K562 (cell line): ENCODE data around the gene CNGB1. TPM values are rescaled to one million over a fixed set of nuclear protein-coding genes. Genes with fewer than 3 reads are reported as not detected.

Experiments used
- ATAC-seq: fragments of 200-7000 bp; cut with Tn5 transposase; 3 replicates; pipeline ENCODE4 v1.9.1; 2020; ENCODE audit warnings: moderate library complexity
- BruUV-seq: library from RNA; stranded (reverse); fragments of 400-500 nt; replicated peaks from 2 replicates; lab custom pipeline; 2021; lab: Mats Ljungman, UMichigan
- CTCF ChIA-PET: fragments of 300-600 bp; formaldehyde crosslinking; extraction: SDS; loops from one replicate; lab custom pipeline; 2021; ENCODE audit warnings: low intra/inter-chr PET ratio; lab: Yijun Ruan, JAX
- POLR2A ChIA-PET: fragments of 300-600, 350-650 bp; sonication (Branson Sonifier 250); formaldehyde crosslinking; extraction: SDS; loops from one replicate; lab custom pipeline; 2021; ENCODE audit warnings: antibody characterized with exemption, inconsistent platforms; lab: Yijun Ruan, JAX
- DNase-seq, 4 experiments: peaks; one replicate each; pipeline versions ENCODE4 v3.0.0 to v3.0.0-alpha.2; 2011 to 2018; ENCODE audit warnings: low spot score in 3 of 4, mixed read lengths in 3 of 4; ENCODE audit errors: extremely low read depth in 1 of 4
- FAIRE-seq: peaks from 2 replicates; lab custom pipeline; 2011; peaks lifted over from hg19 to GRCh38; lab: Jason Lieb, UNC
- H2AFZ ChIP-seq: 2 replicates; pipeline ENCODE4 v1.6.0; 2011; ENCODE audit warnings: low read depth, low read length, control low read depth, inconsistent platforms
- H3K27ac ChIP-seq: fragments of 200-600 bp; 3 replicates; pipeline ENCODE4 v1.8.0; 2011; ENCODE audit warnings: low read depth, mild to moderate bottlenecking, control low read depth, inconsistent platforms, low read length, moderate library complexity, mixed read lengths; ENCODE audit errors: extremely low read depth
- H3K27me3 ChIP-seq, 2 experiments: fragments of 300-600 bp in 1 of 2; 2 replicates in 1 of 2; 3 replicates in 1 of 2; pipeline versions ENCODE4 v1.6.0 to v1.8.0; 2011; ENCODE audit warnings: inconsistent platforms in 2 of 2, low read length in 2 of 2, mild to moderate bottlenecking in 1 of 2, mixed read lengths in 1 of 2, moderate library complexity in 1 of 2; ENCODE audit not compliant: control insufficient read depth in 2 of 2, insufficient read depth in 2 of 2
- H3K36me3 ChIP-seq: fragments of 300-600 bp; 3 replicates; pipeline ENCODE4 v1.8.0; 2011; ENCODE audit warnings: mild to moderate bottlenecking, low read length, inconsistent platforms; ENCODE audit not compliant: control insufficient read depth, insufficient read depth
- H3K4me1 ChIP-seq, 2 experiments: fragments of 200-600 bp in 1 of 2; replicated peaks in 1 of 2; 2 replicates in 1 of 2; 3 replicates in 1 of 2; pipeline versions ENCODE4 v1.5.1 to v1.8.0; 2011; ENCODE audit warnings: inconsistent platforms in 2 of 2, low read length in 2 of 2, mild to moderate bottlenecking in 1 of 2, mixed read lengths in 1 of 2, moderate library complexity in 1 of 2; ENCODE audit not compliant: control insufficient read depth in 2 of 2, insufficient read depth in 2 of 2
- H3K4me2 ChIP-seq: 2 replicates; pipeline ENCODE4 v1.6.1; 2011; ENCODE audit warnings: low read length, control low read depth, inconsistent platforms, mixed read lengths; ENCODE audit not compliant: insufficient read depth
- H3K4me3 ChIP-seq: fragments of 200-600 bp; sonication (generic), shearing (Covaris generic); 2 replicates; pipeline ENCODE4 v1.5.1; 2016; ENCODE audit warnings: control low read depth, inconsistent platforms
- H3K79me2 ChIP-seq: fragments of 200-600 bp; 3 replicates; pipeline ENCODE4 v1.8.0; 2011; ENCODE audit warnings: low read length, inconsistent platforms; ENCODE audit not compliant: control insufficient read depth, insufficient read depth
- H3K9ac ChIP-seq, 2 experiments: 2 replicates each; pipeline versions ENCODE4 v1.6.0 to v1.6.1; 2011; ENCODE audit warnings: low read depth in 2 of 2, low read length in 2 of 2, control low read depth in 1 of 2, inconsistent platforms in 1 of 2, mild to moderate bottlenecking in 1 of 2, mixed read lengths in 1 of 2; ENCODE audit not compliant: insufficient read depth in 1 of 2
- H3K9me1 ChIP-seq: one replicate; pipeline ENCODE4 v1.6.0; 2011; ENCODE audit warnings: inconsistent platforms, mild to moderate bottlenecking, low read length, moderate library complexity; ENCODE audit not compliant: control insufficient read depth, insufficient read depth
- H3K9me3 ChIP-seq: replicated peaks from 2 replicates; pipeline ENCODE4 v1.5.1; 2011; ENCODE audit warnings: low read depth, low read length, inconsistent platforms; ENCODE audit not compliant: control insufficient read depth, insufficient read depth
- H4K20me1 ChIP-seq: replicated peaks from 2 replicates; pipeline ENCODE4 v1.6.1; 2011; ENCODE audit warnings: low read length, inconsistent platforms, mixed read lengths; ENCODE audit not compliant: control insufficient read depth, insufficient read depth
- BCOR ChIP-seq: fragments of 450-650 bp; IDR thresholded peaks from 2 replicates; pipeline ENCODE4 v1.6.1; 2016
- BHLHE40 ChIP-seq: IDR thresholded peaks from 2 replicates; pipeline ENCODE4 v1.6.1; 2011; ENCODE audit warnings: low read length, improper control_type of control experiment
- BRF1 ChIP-seq: IDR thresholded peaks from 3 replicates; pipeline ENCODE4 v1.6.1; 2011; ENCODE audit warnings: borderline replicate concordance, mild to moderate bottlenecking; ENCODE audit not compliant: insufficient read length; ENCODE audit errors: extremely low read depth
- CBFA2T2 ChIP-seq: fragments of 450-650 bp; conservative IDR thresholded peaks from 2 replicates; pipeline ENCODE4 v1.6.1; 2017; ENCODE audit warnings: mild to moderate bottlenecking
- CBFA2T3 ChIP-seq: fragments of 450-650 bp; IDR thresholded peaks from 2 replicates; pipeline ENCODE4 v1.6.1; 2017
- FOXK2 ChIP-seq, 2 experiments: fragments of 450-650 bp; IDR thresholded peaks in 1 of 2; conservative IDR thresholded peaks in 1 of 2; 2 replicates each; pipeline ENCODE4 v1.6.1; 2016; ENCODE audit warnings: low read depth in 2 of 2, mild to moderate bottlenecking in 1 of 2
- MXI1 ChIP-seq: IDR thresholded peaks from 2 replicates; pipeline ENCODE4 v1.6.1; 2011; ENCODE audit warnings: low read depth, mild to moderate bottlenecking, improper control_type of control experiment, low read length
- POLR2A ChIP-seq: fragments of 450-650 bp; conservative IDR thresholded peaks from 2 replicates; pipeline ENCODE4 v1.6.1; 2016
- PTBP1 ChIP-seq: fragments of 200-400 bp; formaldehyde crosslinking; IDR thresholded peaks from 2 replicates; pipeline ENCODE4 v1.6.1; 2017; ENCODE audit warnings: low read depth, low read length
- RAD51 ChIP-seq: fragments of 450-650 bp; IDR thresholded peaks from 2 replicates; pipeline ENCODE4 v1.7.1; 2016; ENCODE audit warnings: low read depth, mild to moderate bottlenecking, borderline replicate concordance
- RBM25 ChIP-seq: fragments of 200-400 bp; formaldehyde crosslinking; IDR thresholded peaks from 2 replicates; pipeline ENCODE4 v1.6.1; 2018; ENCODE audit warnings: low read length, low read depth, moderate library complexity; ENCODE audit not compliant: severe bottlenecking
- SPI1 ChIP-seq: IDR thresholded peaks from 2 replicates; pipeline ENCODE4 v1.6.1; 2011; ENCODE audit warnings: low read depth, low read length, control low read depth, borderline replicate concordance
- TOE1 ChIP-seq, 2 experiments: fragments of 450-650 bp in 1 of 2; sonication (generic) in 1 of 2; formaldehyde crosslinking in 1 of 2; IDR thresholded peaks; 2 replicates each; pipeline versions ENCODE4 v1.7.1 to v1.8.0; 2016 to 2022; ENCODE audit warnings: borderline replicate concordance in 2 of 2, mild to moderate bottlenecking in 2 of 2, antibody characterized with exemption in 1 of 2, inconsistent platforms in 1 of 2, low read depth in 1 of 2, missing genetic modification reagents in 1 of 2, moderate library complexity in 1 of 2
- TRIM24 ChIP-seq, 2 experiments: fragments of 450-650 bp; IDR thresholded peaks; 2 replicates each; pipeline ENCODE4 v1.6.1; 2016
- ZFP36 ChIP-seq: fragments of 150-350 bp; IDR thresholded peaks from 2 replicates; pipeline ENCODE4 v1.6.1; 2018; ENCODE audit warnings: low read length, low read depth; ENCODE audit not compliant: partially characterized antibody
- ZNF740 ChIP-seq, 3 experiments: fragments of 200-800 bp in 1 of 3; sonication (Bioruptor generic) in 1 of 3; sonication (generic) in 1 of 3; formaldehyde crosslinking in 1 of 3; IDR thresholded peaks; 2 replicates each; pipeline versions ENCODE4 v1.6.1 to v1.8.0; 2016 to 2022; ENCODE audit warnings: mild to moderate bottlenecking in 2 of 3, missing compliant biosample characterization in 2 of 3, missing genetic modification characterization in 2 of 3, missing genetic modification reagents in 1 of 3
- WGBS: fragments of 100-300 bp; shearing (Covaris generic); methylation state at CpG from one replicate; pipeline ENCODE4 v1.1.6; 2016; ENCODE audit warnings: low coverage, mixed read lengths; ENCODE audit not compliant: insufficient coverage; ENCODE audit errors: missing lambda C conversion rate; 5-methylcytosine and 5-hydroxymethylcytosine counted together
- in situ Hi-C: fragments of 300-500 bp; cut with MboI; formaldehyde crosslinking; loops from 4 replicates; pipeline ENCODE4 v1.15.0; 2018; ENCODE audit warnings: inconsistent platforms, mixed read lengths
- intact Hi-C: fragments of 100-400 bp; cut with micrococcal nuclease; formaldehyde crosslinking; loops from 2 replicates; pipeline ENCODE4 v1.14.2; 2022
- polyA plus RNA-seq, 8 experiments: library from polyadenylated mRNA; depleted of rRNA in 4 of 8; stranded (reverse) in 5 of 8; unstranded in 3 of 8; fragments of >200 nt; fragmentation: Nextera tagmentation in 2 of 8; fragmentation: Illumina TruSeq in 1 of 8; extraction: Ambion mirVana in 2 of 8; extraction: Trizol in 1 of 8; gene quantifications; 2 replicates each; pipeline versions ENCODE4 v1.2.1 to v1.2.3, GENCODE V29; 2011 to 2014; ENCODE audit warnings: inconsistent platforms in 1 of 8, missing spikeins in 1 of 8
- total RNA-seq, 7 experiments: library from RNA; depleted of rRNA in 6 of 7; stranded (reverse); fragments of >200 nt in 6 of 7; fragmentation: Illumina TruSeq in 2 of 7; extraction: Trizol in 2 of 7; gene quantifications; 2 replicates each; pipeline versions ENCODE4 v1.2.1 to v1.2.3, GENCODE V29; 2011 to 2021; ENCODE audit warnings: low replicate concordance in 1 of 7
- TF ChIP-seq, protein P1 (sequence below), 3 experiments: IDR thresholded peaks in 2 of 3; conservative IDR thresholded peaks in 1 of 3; 2 replicates each; pipeline ENCODE4 v1.5.1; 2011 to 2012; ENCODE audit warnings: low read length in 3 of 3, mild to moderate bottlenecking in 3 of 3, control low read depth in 2 of 3, improper control_type of control experiment in 1 of 3, inconsistent platforms in 1 of 3, low read depth in 1 of 3, mixed read lengths in 1 of 3, moderate library complexity in 1 of 3; ENCODE audit not compliant: insufficient read depth in 2 of 3
- TF ChIP-seq, protein P2 (sequence below): sonication (generic); formaldehyde crosslinking; IDR thresholded peaks from 2 replicates; pipeline ENCODE4 v1.5.0; 2020; ENCODE audit warnings: missing genetic modification reagents

Gene CNGB1
- total and polyA plus RNA-seq, 9 of the 15 experiments (the other 6 are each of a cell fraction or from before 2014, with no cell fraction given), result not detected

- Histone ChIP-seq H2AFZ (no peak overlapping the region), H3K4me2 (no peak overlapping the region), H3K27ac (no peak overlapping the region), H3K9me1 (no peaks in the 10 kb centered on the region), H3K4me3 (no peak overlapping the region), H3K9me3 (no peaks in the 10 kb centered on the region), H3K9ac (no peak overlapping the region), H3K27me3 (peaks cover 13 to 66% of the 10 kb centered on the region in 2 experiments; a peak in 4 of 5 replicates), H4K20me1 (peaks cover 9% of the 10 kb centered on the region; the same call in 1 of the 2 replicates), H3K79me2 (no peaks in the 10 kb centered on the region), H3K36me3 (no peaks in the 10 kb centered on the region), H3K4me1 (no peaks in the 10 kb centered on the region)
- no peak for DNase-seq
- POLR2A ChIA-PET, result no interaction called here
- no TSS peak for BruUV-seq
- ATAC-seq, result peak; percentile 53; the same call in 1 of the 3 replicates
- intact Hi-C loops, result no loop called here
- in situ Hi-C loops, result no loop called here
- FAIRE-seq, result no peak
- CTCF ChIA-PET, result interaction anchor here (0.8 kb wide), 1 partner anchor 17 kb away, joined by 3 read pairs; no protein-coding TSS in a partner anchor
- 1% methylated on average over 9 of the region's 9 CpGs for WGBS
- TF ChIP-seq PTBP1 (0 out of 2 replicates have a peak, but pooled peaks have one; percentile 34), CBFA2T2 (peak; percentile 58), RBM25 (peak; percentile 82), POLR2A (no peak), BRF1 (no peak), BHLHE40 (peak; percentile 53), RAD51 (peak; percentile 87), MXI1 (no peak), CBFA2T3 (no peak), TOE1 (IDR thresholded peaks at IDR 0.05; ENCODE audit: borderline replicate concordance) (peak; percentile 74), TOE1 (CRISPR knock-in tag; IDR thresholded peaks at IDR 0.05; ENCODE audit: borderline replicate concordance, low read depth) (no peak), TRIM24 (IDR thresholded peaks at IDR 0.05) (no peak), ZNF740 (CRISPR knock-in tag; IDR thresholded peaks at IDR 0.05) (no peak), ZNF740 (tag; IDR thresholded peaks at IDR 0.05) (no peak), ZFP36 (peak; percentile 81), FOXK2 (conservative IDR thresholded peaks at IDR 0.05 in 1 of 2, IDR thresholded peaks at IDR 0.05 in 1 of 2; ENCODE audit: low read depth in 2 of 2) (no peak), SPI1 (no peak), BCOR (peak; percentile 80)
- TF ChIP-seq, protein P1, sequence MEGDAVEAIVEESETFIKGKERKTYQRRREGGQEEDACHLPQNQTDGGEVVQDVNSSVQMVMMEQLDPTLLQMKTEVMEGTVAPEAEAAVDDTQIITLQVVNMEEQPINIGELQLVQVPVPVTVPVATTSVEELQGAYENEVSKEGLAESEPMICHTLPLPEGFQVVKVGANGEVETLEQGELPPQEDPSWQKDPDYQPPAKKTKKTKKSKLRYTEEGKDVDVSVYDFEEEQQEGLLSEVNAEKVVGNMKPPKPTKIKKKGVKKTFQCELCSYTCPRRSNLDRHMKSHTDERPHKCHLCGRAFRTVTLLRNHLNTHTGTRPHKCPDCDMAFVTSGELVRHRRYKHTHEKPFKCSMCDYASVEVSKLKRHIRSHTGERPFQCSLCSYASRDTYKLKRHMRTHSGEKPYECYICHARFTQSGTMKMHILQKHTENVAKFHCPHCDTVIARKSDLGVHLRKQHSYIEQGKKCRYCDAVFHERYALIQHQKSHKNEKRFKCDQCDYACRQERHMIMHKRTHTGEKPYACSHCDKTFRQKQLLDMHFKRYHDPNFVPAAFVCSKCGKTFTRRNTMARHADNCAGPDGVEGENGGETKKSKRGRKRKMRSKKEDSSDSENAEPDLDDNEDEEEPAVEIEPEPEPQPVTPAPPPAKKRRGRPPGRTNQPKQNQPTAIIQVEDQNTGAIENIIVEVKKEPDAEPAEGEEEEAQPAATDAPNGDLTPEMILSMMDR (IDR thresholded peaks at IDR 0.05 in 2 of 3, conservative IDR thresholded peaks at IDR 0.05 in 1 of 3; ENCODE audit: insufficient read depth in 2 of 3, low read depth in 1 of 3, low read length in 3 of 3), result peak in 2 of 3 experiments; percentile 39 to 45; a peak in 3 of 6 replicates
- TF ChIP-seq, protein P2, sequence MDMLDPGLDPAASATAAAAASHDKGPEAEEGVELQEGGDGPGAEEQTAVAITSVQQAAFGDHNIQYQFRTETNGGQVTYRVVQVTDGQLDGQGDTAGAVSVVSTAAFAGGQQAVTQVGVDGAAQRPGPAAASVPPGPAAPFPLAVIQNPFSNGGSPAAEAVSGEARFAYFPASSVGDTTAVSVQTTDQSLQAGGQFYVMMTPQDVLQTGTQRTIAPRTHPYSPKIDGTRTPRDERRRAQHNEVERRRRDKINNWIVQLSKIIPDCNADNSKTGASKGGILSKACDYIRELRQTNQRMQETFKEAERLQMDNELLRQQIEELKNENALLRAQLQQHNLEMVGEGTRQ (CRISPR knock-in tag), result peak; percentile 73
Observed at GRCh38 chr16:57914244-57915173, 56.4 kb downstream of the CNGB1 start.
